Measurements from ENCODE around the gene CACNA1S.

DNA sequence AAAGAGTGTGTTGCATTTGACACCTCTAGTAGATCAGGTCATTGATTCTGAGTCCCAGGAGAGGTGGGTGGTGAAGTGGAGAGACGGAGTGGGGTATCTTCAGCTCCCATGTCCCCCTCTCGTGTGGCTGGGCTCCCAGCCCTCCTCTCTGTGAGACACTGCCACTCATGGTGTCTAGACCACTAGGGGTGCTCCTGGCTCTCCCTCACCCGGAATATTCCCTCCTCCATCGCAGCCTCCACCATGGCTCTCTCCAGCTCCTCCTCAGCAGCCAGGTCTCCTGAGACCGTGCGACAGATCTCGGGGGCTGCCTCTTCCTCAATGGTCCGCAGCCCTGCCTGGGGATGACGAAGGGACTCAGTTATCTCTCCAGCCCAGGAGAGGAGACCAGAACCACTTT is 68.1 kb downstream of the CACNA1S start:
- TF ChIP-seq CTCF (conservative IDR thresholded peaks at IDR 0.05; ENCODE audit: low read length) = no peak
- no peak for TF ChIP-seq EZH2phosphoT487 (IDR thresholded peaks at IDR 0.05; ENCODE audit: borderline replicate concordance, low read depth, low read length)
